H1 (cell line): ENCODE results near the gene C21orf58.

Experiments used
- ATF3 ChIP-seq: IDR thresholded peaks from 2 replicates; pipeline ENCODE4 v1.6.1; 2011; ENCODE audit warnings: low read depth, mild to moderate bottlenecking, low read length; ENCODE audit not compliant: insufficient read depth
- CEBPB ChIP-seq: IDR thresholded peaks from 2 replicates; pipeline ENCODE4 v1.6.1; 2012; ENCODE audit warnings: low read depth, low read length
- CREB1 ChIP-seq: IDR thresholded peaks from 2 replicates; pipeline ENCODE4 v1.6.1; 2012; ENCODE audit warnings: inconsistent platforms
- CTCF ChIP-seq, 3 experiments: IDR thresholded peaks; 1 replicate in 2 of 3; 2 replicates in 1 of 3; pipeline versions ENCODE4 v1.5.1 to v1.6.1; 2011; ENCODE audit warnings: low read length in 3 of 3, mild to moderate bottlenecking in 3 of 3, inconsistent platforms in 2 of 3, low read depth in 1 of 3, moderate library complexity in 1 of 3; ENCODE audit not compliant: insufficient read depth in 1 of 3; ENCODE audit errors: control extremely low read depth in 1 of 3
- E2F6 ChIP-seq: IDR thresholded peaks from 2 replicates; pipeline ENCODE4 v1.6.1; 2012; ENCODE audit warnings: inconsistent platforms
- EP300 ChIP-seq, 2 experiments: IDR thresholded peaks; 1 replicate in 1 of 2; 2 replicates in 1 of 2; pipeline ENCODE4 v1.6.1; 2011 to 2012; ENCODE audit warnings: low read depth in 2 of 2, low read length in 2 of 2, mild to moderate bottlenecking in 2 of 2, borderline replicate concordance in 1 of 2, inconsistent platforms in 1 of 2, moderate library complexity in 1 of 2
- EZH2 ChIP-seq: fragments of 200-600 bp; sonication (generic); IDR thresholded peaks from 2 replicates; pipeline ENCODE4 v1.7.1; 2012; ENCODE audit warnings: low read depth, mild to moderate bottlenecking, moderate library complexity, low read length, inconsistent platforms; ENCODE audit not compliant: severe bottlenecking
- FOSL1 ChIP-seq: IDR thresholded peaks from 2 replicates; pipeline ENCODE4 v1.6.1; 2011; ENCODE audit warnings: mild to moderate bottlenecking, low read depth, low read length, moderate library complexity; ENCODE audit not compliant: insufficient read depth
- MAX ChIP-seq: IDR thresholded peaks from 2 replicates; pipeline ENCODE4 v1.6.1; 2012; ENCODE audit warnings: inconsistent platforms
- NANOG ChIP-seq: IDR thresholded peaks from 2 replicates; pipeline ENCODE4 v1.6.1; 2011; ENCODE audit warnings: low read length, low read depth, mild to moderate bottlenecking, inconsistent platforms; ENCODE audit not compliant: insufficient read depth, poor library complexity, severe bottlenecking
- POLR2A ChIP-seq, 2 experiments: IDR thresholded peaks; 1 replicate in 1 of 2; 2 replicates in 1 of 2; pipeline ENCODE4 v1.6.1; 2011; ENCODE audit warnings: low read depth in 2 of 2, low read length in 2 of 2, mild to moderate bottlenecking in 2 of 2; ENCODE audit errors: control extremely low read depth in 1 of 2
- TBP ChIP-seq: IDR thresholded peaks from 2 replicates; pipeline ENCODE4 v1.6.1; 2011; ENCODE audit warnings: low read depth, low read length, improper control_type of control experiment

GRCh38 chr21:46264690-46265144 is 59.0 kb downstream of the C21orf58 start:
- TF ChIP-seq CTCF (IDR thresholded peaks at IDR 0.05; ENCODE audit: control extremely low read depth in 1 of 3, insufficient read depth in 1 of 3, low read depth in 1 of 3, low read length in 3 of 3): peak in 1 of 3 experiments; percentile 20; a peak in 1 of 4 replicates
- no peak for TF ChIP-seq POLR2A (IDR thresholded peaks at IDR 0.05; ENCODE audit: control extremely low read depth in 1 of 2, low read depth in 2 of 2, low read length in 2 of 2)
- TF ChIP-seq FOSL1: no peak
- TF ChIP-seq EZH2: no peak
- TF ChIP-seq EP300 (IDR thresholded peaks at IDR 0.05; ENCODE audit: borderline replicate concordance in 1 of 2, low read depth in 2 of 2, low read length in 2 of 2): no peak
- no peak for TF ChIP-seq NANOG
- TF ChIP-seq MAX: no peak
- TF ChIP-seq ATF3: no peak
- TF ChIP-seq TBP: no peak
- no peak for TF ChIP-seq CREB1
- TF ChIP-seq CEBPB: no peak
- TF ChIP-seq E2F6: no peak
